HepG2 (cell line): ENCODE results near the gene MRPL14.

Experiments
- ARNTL ChIP-seq: sonication (generic); formaldehyde crosslinking; IDR thresholded peaks from 2 replicates; pipeline ENCODE4 v1.4.0; 2020; ENCODE audit warnings: mild to moderate bottlenecking, missing genetic modification reagents
- CTCF ChIP-seq: sonication (generic); formaldehyde crosslinking; IDR thresholded peaks from 2 replicates; pipeline ENCODE4 v1.5.0; 2020; ENCODE audit warnings: mild to moderate bottlenecking, missing genetic modification reagents, moderate library complexity
- E2F5 ChIP-seq: sonication (generic); formaldehyde crosslinking; conservative IDR thresholded peaks from 2 replicates; pipeline ENCODE4 v1.4.0; 2020; ENCODE audit warnings: missing genetic modification reagents
- RAD51 ChIP-seq: fragments of 450-650 bp; IDR thresholded peaks from 2 replicates; pipeline ENCODE4 v1.6.1; 2016; ENCODE audit warnings: borderline replicate concordance
- REST ChIP-seq, 2 experiments: IDR thresholded peaks; 2 replicates each; pipeline ENCODE4 v1.6.1; 2011 to 2012; ENCODE audit warnings: low read length in 2 of 2, borderline replicate concordance in 1 of 2, low read depth in 1 of 2, mild to moderate bottlenecking in 1 of 2, moderate library complexity in 1 of 2
- TEF ChIP-seq: sonication (generic); formaldehyde crosslinking; IDR thresholded peaks from 2 replicates; pipeline ENCODE4 v1.5.0; 2020; ENCODE audit warnings: missing genetic modification reagents
- ZFX ChIP-seq: sonication (generic); formaldehyde crosslinking; IDR thresholded peaks from 2 replicates; pipeline ENCODE4 v1.4.0; 2020; ENCODE audit warnings: mild to moderate bottlenecking, low read depth, missing genetic modification reagents, moderate library complexity
- ZNF30 ChIP-seq: sonication (generic); formaldehyde crosslinking; IDR thresholded peaks from 2 replicates; pipeline ENCODE4 v1.5.0; 2020; ENCODE audit warnings: mild to moderate bottlenecking, missing genetic modification reagents

GRCh38 chr6:44087623-44088022 is 39.6 kb downstream of the MRPL14 start:
- no peak for TF ChIP-seq ZNF30
- no peak for TF ChIP-seq CTCF
- no peak for TF ChIP-seq TEF
- TF ChIP-seq ARNTL (CRISPR knock-in tag), result no peak
- no peak for TF ChIP-seq REST (IDR thresholded peaks at IDR 0.05; ENCODE audit: borderline replicate concordance in 1 of 2, low read depth in 1 of 2, low read length in 2 of 2)
- TF ChIP-seq E2F5 (CRISPR knock-in tag), result no peak
- TF ChIP-seq RAD51, result no peak
- no peak for TF ChIP-seq ZFX (CRISPR knock-in tag)
